H1 (cell line): ENCODE results near the gene TBC1D22A. TPM values are rescaled to one million over a fixed set of nuclear protein-coding genes. Genes with fewer than 3 reads are reported as not detected.

ENCODE experiments used
- CREB1 ChIP-seq: IDR thresholded peaks from 2 replicates; pipeline ENCODE4 v1.6.1; 2012; ENCODE audit warnings: inconsistent platforms
- USF2 ChIP-seq: IDR thresholded peaks from 2 replicates; pipeline ENCODE4 v1.6.1; 2011; ENCODE audit warnings: low read length, improper control_type of control experiment
- polyA plus RNA-seq, 7 experiments: library from polyadenylated mRNA; depleted of rRNA in 3 of 7; stranded (reverse) in 5 of 7; unstranded in 2 of 7; fragments of >200 nt in 5 of 7; fragments of 200-250 nt in 2 of 7; gene quantifications; 1 replicate in 5 of 7; 2 replicates in 1 of 7; 4 replicates in 1 of 7; pipeline versions ENCODE4 v1.2.1 to v1.2.3, GENCODE V29; 2011 to 2013; ENCODE audit warnings: missing spikeins in 2 of 7, mixed read lengths in 2 of 7
- total RNA-seq: library from RNA; stranded (reverse); fragmentation: NEBNext Ultra II Directional; extraction: Animal tissue kit (Norgen Biotek cat#: 25700); gene quantifications from 2 replicates; pipeline ENCODE4 v1.2.1, GENCODE V29; 2021

TBC1D22A gene
- total and polyA plus RNA-seq, 2 of the 8 experiments (the other 6 are each of a cell fraction or from before 2014, with no cell fraction given) = 11.9 to 18.4 TPM

DNA sequence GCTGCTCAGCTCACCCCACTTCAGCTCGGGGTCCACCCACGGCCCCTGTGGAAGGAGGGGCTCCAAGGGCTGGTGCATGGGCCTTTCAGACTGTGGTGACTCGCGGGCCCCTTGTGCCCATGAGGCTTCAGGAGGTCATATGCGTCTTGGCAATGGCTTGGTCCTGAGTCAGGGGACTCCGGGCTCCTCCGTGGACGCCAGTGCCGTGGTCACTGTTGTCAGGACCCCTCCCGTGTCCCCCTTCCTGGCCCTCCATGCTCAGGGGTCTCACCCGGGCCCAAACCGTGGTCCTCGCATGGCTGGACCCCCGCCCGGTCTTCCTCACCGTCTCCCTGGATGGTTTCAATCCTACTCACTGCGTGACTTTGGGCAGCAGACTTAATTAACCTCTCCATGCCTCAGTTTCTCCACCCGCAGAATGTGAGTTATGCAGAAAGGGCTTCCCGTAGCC, 436.4 kb downstream of the TBC1D22A start (continued):
- no peak for TF ChIP-seq CREB1
- no peak for TF ChIP-seq USF2
